Uterus (tissue), 4 donors: ENCODE results near the gene KRT8. TPM values are rescaled to one million over a fixed set of nuclear protein-coding genes. Genes with fewer than 3 reads are reported as not detected.

Experiments used
- DNase-seq, 2 donors: peaks; one replicate each; pipeline ENCODE4 v3.0.0-alpha.2; 2019 to 2020
- H3K27ac ChIP-seq, 2 donors: fragments of 200-600 bp; sonication (generic); 1 replicate in 1 of 2; 2 replicates in 1 of 2; pipeline ENCODE4 v1.5.1; 2016 to 2018
- H3K27me3 ChIP-seq, 2 donors: fragments of 200-600 bp; sonication (generic); one replicate each; pipeline ENCODE4 v1.5.1; 2018 to 2019; ENCODE audit warnings: control low read depth in 1 of 2
- H3K36me3 ChIP-seq, 2 donors: fragments of 200-600 bp; sonication (generic); one replicate each; pipeline ENCODE4 v1.5.1; 2019; ENCODE audit warnings: control low read depth in 1 of 2
- H3K4me1 ChIP-seq, 2 donors: fragments of 200-600 bp; sonication (generic); one replicate each; pipeline ENCODE4 v1.5.1; 2018 to 2019; ENCODE audit warnings: control low read depth in 1 of 2
- H3K4me3 ChIP-seq, 2 donors: fragments of 200-600 bp; sonication (generic); 1 replicate in 1 of 2; 2 replicates in 1 of 2; pipeline ENCODE4 v1.5.1; 2018 to 2019; ENCODE audit warnings: mild to moderate bottlenecking in 1 of 2
- H3K9me3 ChIP-seq, 2 donors: fragments of 200-600 bp; sonication (generic); one replicate each; pipeline ENCODE4 v1.5.1; 2019; ENCODE audit warnings: control low read depth in 1 of 2
- POLR2A ChIP-seq, 2 donors: fragments of 450-650 bp; IDR thresholded peaks; one replicate each; pipeline ENCODE4 v1.6.1; 2016; ENCODE audit warnings: antibody characterized with exemption in 2 of 2, mild to moderate bottlenecking in 1 of 2, moderate library complexity in 1 of 2
- intact Hi-C: fragments of 100-400 bp; cut with DNase I; formaldehyde crosslinking; loops from one replicate; pipeline ENCODE4 v1.15.1; 2023; ENCODE audit warnings: low total_unique reads
- total RNA-seq, 4 donors: library from RNA; depleted of rRNA in 3 of 4; stranded (reverse); fragments of >200 nt in 3 of 4; gene quantifications; one replicate each; pipeline versions ENCODE4 v1.1.0 to v1.2.4, GENCODE V29; 2014 to 2023
- TF ChIP-seq, protein P1 (sequence below), 4 experiments: fragments of 200-600 bp in 2 of 4; fragments of 450-650 bp in 2 of 4; sonication (generic) in 2 of 4; IDR thresholded peaks; one replicate each; pipeline ENCODE4 v1.5.1; 2016 to 2019; ENCODE audit warnings: antibody characterized with exemption in 4 of 4, mild to moderate bottlenecking in 2 of 4, moderate library complexity in 1 of 4
- donor health status: DM: yes; HTN: yes; CAD: no.

The KRT8 gene
- total RNA-seq, 4 donors from 2014 or later = 9.1 to 46.2 (median 36.5) TPM

GRCh38 chr12:52917800-52918199 lies 12.9 kb upstream of the KRT8 start:
- intact Hi-C loops = no loop called here
- no peak for TF ChIP-seq POLR2A (IDR thresholded peaks at IDR 0.05)
- TF ChIP-seq, protein P1, sequence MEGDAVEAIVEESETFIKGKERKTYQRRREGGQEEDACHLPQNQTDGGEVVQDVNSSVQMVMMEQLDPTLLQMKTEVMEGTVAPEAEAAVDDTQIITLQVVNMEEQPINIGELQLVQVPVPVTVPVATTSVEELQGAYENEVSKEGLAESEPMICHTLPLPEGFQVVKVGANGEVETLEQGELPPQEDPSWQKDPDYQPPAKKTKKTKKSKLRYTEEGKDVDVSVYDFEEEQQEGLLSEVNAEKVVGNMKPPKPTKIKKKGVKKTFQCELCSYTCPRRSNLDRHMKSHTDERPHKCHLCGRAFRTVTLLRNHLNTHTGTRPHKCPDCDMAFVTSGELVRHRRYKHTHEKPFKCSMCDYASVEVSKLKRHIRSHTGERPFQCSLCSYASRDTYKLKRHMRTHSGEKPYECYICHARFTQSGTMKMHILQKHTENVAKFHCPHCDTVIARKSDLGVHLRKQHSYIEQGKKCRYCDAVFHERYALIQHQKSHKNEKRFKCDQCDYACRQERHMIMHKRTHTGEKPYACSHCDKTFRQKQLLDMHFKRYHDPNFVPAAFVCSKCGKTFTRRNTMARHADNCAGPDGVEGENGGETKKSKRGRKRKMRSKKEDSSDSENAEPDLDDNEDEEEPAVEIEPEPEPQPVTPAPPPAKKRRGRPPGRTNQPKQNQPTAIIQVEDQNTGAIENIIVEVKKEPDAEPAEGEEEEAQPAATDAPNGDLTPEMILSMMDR (IDR thresholded peaks at IDR 0.05) = no peak

GRCh38 chr12:52916216-52916615 lies 11.3 kb upstream of the KRT8 start:
- Histone ChIP-seq H3K4me3 (no peak overlapping the region), H3K9me3 (no peaks in the 10 kb centered on the region), H3K27me3 (no peaks in the 10 kb centered on the region), H3K27ac (no peak overlapping the region), H3K4me1 (no peaks in the 10 kb centered on the region), H3K36me3 (no peaks in the 10 kb centered on the region)
- TF ChIP-seq, protein P1 (IDR thresholded peaks at IDR 0.05) = no peak
- TF ChIP-seq POLR2A (IDR thresholded peaks at IDR 0.05) = no peak
- intact Hi-C loops = no loop called here
- no peak for DNase-seq

More at GRCh38 chr12:52917800-52918199, 12.9 kb upstream of the KRT8 start:
- H3K27ac ChIP-seq = no peak overlapping the region
- H3K27me3 ChIP-seq = no peaks in the 10 kb centered on the region
- no peaks in the 10 kb centered on the region for H3K9me3 ChIP-seq
- no peaks in the 10 kb centered on the region for H3K4me1 ChIP-seq
- no peak for DNase-seq
- no peaks in the 10 kb centered on the region for H3K36me3 ChIP-seq
- no peak overlapping the region for H3K4me3 ChIP-seq

DNA sequence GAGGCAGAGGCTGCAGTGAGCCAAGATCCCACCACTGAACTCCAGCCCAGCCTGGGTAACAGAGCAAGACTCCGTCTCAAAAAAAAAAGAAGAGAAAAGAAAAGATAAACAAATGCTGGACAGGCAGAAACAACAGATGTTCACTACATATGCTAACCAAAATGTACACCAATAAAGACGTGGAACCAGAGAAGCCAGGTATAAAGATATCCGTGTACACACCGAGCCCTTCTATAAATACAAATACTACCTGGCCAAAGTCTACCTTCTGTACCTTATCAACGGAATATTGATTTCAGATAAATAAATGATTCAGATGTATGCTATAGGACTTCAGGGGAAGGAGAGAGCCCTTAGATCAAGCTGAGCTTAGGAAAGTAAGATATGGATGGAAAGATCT lies 10.8 kb upstream of the KRT8 start:
- intact Hi-C loops = no loop called here
- no peak for DNase-seq
- Histone ChIP-seq H3K36me3 (no peaks in the 10 kb centered on the region), H3K27ac (no peak overlapping the region), H3K4me3 (no peak overlapping the region), H3K9me3 (no peaks in the 10 kb centered on the region), H3K27me3 (no peaks in the 10 kb centered on the region), H3K4me1 (no peaks in the 10 kb centered on the region)
- no peak for TF ChIP-seq POLR2A (IDR thresholded peaks at IDR 0.05)
- TF ChIP-seq, protein P1 (IDR thresholded peaks at IDR 0.05) = no peak

DNA sequence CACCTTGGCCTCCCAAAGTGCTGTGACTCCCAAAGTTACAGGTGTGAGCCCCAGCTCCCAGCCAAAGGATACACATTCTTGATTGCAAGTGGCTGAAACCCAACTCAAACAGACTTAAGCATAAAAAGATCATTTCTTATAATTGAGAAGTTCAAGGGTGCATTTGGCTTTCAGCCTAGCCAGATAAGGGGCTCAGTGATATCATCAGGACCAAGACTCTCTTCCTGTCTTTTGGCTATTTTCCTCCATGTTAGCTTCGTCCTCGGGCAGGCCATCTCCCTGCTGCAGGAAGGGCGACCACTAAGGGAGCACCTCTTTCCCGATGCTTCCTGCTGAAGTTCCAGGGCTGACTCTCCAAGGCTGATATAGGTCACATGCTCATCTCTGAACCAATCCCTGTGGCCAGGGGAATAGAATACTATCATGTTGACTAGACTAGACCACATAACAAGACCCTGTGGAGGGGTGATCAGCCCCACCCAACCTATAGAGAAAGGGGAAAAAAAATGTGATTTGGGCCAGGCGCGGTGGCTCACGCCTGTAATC lies 9.8 kb upstream of the KRT8 start:
- Histone ChIP-seq H3K27ac (no peak overlapping the region), H3K36me3 (no peaks in the 10 kb centered on the region), H3K4me3 (no peak overlapping the region), H3K9me3 (no peaks in the 10 kb centered on the region), H3K27me3 (no peaks in the 10 kb centered on the region), H3K4me1 (no peaks in the 10 kb centered on the region)
- no peak for DNase-seq
- no peak for TF ChIP-seq POLR2A (IDR thresholded peaks at IDR 0.05)
- TF ChIP-seq, protein P1 (IDR thresholded peaks at IDR 0.05) = no peak
- intact Hi-C loops = no loop called here

GRCh38 chr12:52913431-52913821 lies 8.6 kb upstream of the KRT8 start:
- no peak overlapping the region for H3K4me3 ChIP-seq
- H3K27ac ChIP-seq = no peak overlapping the region
- H3K27me3 ChIP-seq = no peaks in the 10 kb centered on the region
- DNase-seq = no peak
- no peaks in the 10 kb centered on the region for H3K4me1 ChIP-seq
- intact Hi-C loops = no loop called here
- no peak for TF ChIP-seq POLR2A (IDR thresholded peaks at IDR 0.05)
- TF ChIP-seq, protein P1 (IDR thresholded peaks at IDR 0.05) = no peak
- H3K36me3 ChIP-seq = no peaks in the 10 kb centered on the region
- no peaks in the 10 kb centered on the region for H3K9me3 ChIP-seq
